Activated effector memory CD4-positive, alpha-beta T cell treated with anti-CD3 and anti-CD28 coated beads, Interleukin-2, amount 50 U/mL, for 16 hours (primary cell): ENCODE data around the gene VEZF1.
A peak's percentile ranks its signal among the peaks of the same experiment; 100 is the strongest.

ENCODE experiments used
- DNase-seq: peaks from one replicate; pipeline ENCODE4 v3.0.0-alpha.2; 2020

The VEZF1 gene

GRCh38 chr17:57972151-57972550 is 15.9 kb downstream of the VEZF1 start:
- DNase-seq: no peak

- DNase-seq: no peak
Observed at GRCh38 chr17:57971572-57971971, 16.5 kb downstream of the VEZF1 start.

- no peak for DNase-seq
Observed at GRCh38 chr17:57970710-57971109, 17.3 kb downstream of the VEZF1 start.

GRCh38 chr17:57968456-57968855 is 19.6 kb downstream of the VEZF1 start:
- DNase-seq: no peak

GRCh38 chr17:57966875-57967274 is 21.2 kb downstream of the VEZF1 start:
- no peak for DNase-seq

GRCh38 chr17:57966246-57966645 is 21.8 kb downstream of the VEZF1 start:
- no peak for DNase-seq

- no peak for DNase-seq
Observed at GRCh38 chr17:57965521-57966160, 22.4 kb downstream of the VEZF1 start.

GRCh38 chr17:57963149-57963511 is 24.9 kb downstream of the VEZF1 start:
- no peak for DNase-seq

- DNase-seq: no peak
Observed at GRCh38 chr17:57962279-57963148, 25.5 kb downstream of the VEZF1 start.

GRCh38 chr17:57959929-57960328 is 28.1 kb downstream of the VEZF1 start:
- no peak for DNase-seq

- DNase-seq: peak; percentile 21
Observed at GRCh38 chr17:57958391-57958790, 29.7 kb downstream of the VEZF1 start.

GRCh38 chr17:57957886-57958285 is 30.2 kb downstream of the VEZF1 start:
- no peak for DNase-seq

- peak; percentile 54 for DNase-seq
Observed at GRCh38 chr17:57957120-57957850, 30.8 kb downstream of the VEZF1 start.

- peak; percentile 65 for DNase-seq
Observed at GRCh38 chr17:57956291-57957119, 31.5 kb downstream of the VEZF1 start.

- peak; percentile 88 for DNase-seq
Observed at GRCh38 chr17:57955183-57955931, 32.7 kb downstream of the VEZF1 start, which contains the start of gene CUEDC1. TSS of gene CUEDC1 (minus strand) at chr17:57955412. CDS start at chr17:57885564, 69,848 bp downstream.

- peak; percentile 54 for DNase-seq
Observed at GRCh38 chr17:57954397-57955182, 33.5 kb downstream of the VEZF1 start.

GRCh38 chr17:57953705-57954396 is 34.2 kb downstream of the VEZF1 start:
- peak; percentile 36 for DNase-seq

GRCh38 chr17:57953219-57953618 is 34.8 kb downstream of the VEZF1 start:
- DNase-seq: no peak

GRCh38 chr17:57949649-57950048 is 38.4 kb downstream of the VEZF1 start:
- no peak for DNase-seq
